Measurements from ENCODE around the gene SGMS2.

Gene SGMS2

GRCh38 chr4:107831140-107831539 is 6.4 kb downstream of the SGMS2 start:
- Histone ChIP-seq H3K27ac (no peak overlapping the region), H3K4me3 (ENCODE audit: low read depth in 1 of 2, low read length in 1 of 2) (no peak overlapping the region), H3K9me3 (no peaks in the 10 kb centered on the region), H3K27me3 (no peaks in the 10 kb centered on the region), H3K4me1 (ENCODE audit: control insufficient read depth in 1 of 2, insufficient read depth in 1 of 2, low read depth in 1 of 2, low read length in 1 of 2) (peaks cover 14 to 46% of the 10 kb centered on the region in 2 experiments), H3K36me3 (no peaks in the 10 kb centered on the region)
- TF ChIP-seq CTCF (IDR thresholded peaks at IDR 0.05) = no peak

GRCh38 chr4:107832275-107832807 is 7.6 kb downstream of the SGMS2 start:
- H3K4me1 ChIP-seq (ENCODE audit: control insufficient read depth in 1 of 2, insufficient read depth in 1 of 2, low read depth in 1 of 2, low read length in 1 of 2) = peaks cover 20 to 50% of the 10 kb centered on the region in 2 experiments
- TF ChIP-seq CTCF (IDR thresholded peaks at IDR 0.05) = no peak
- no peaks in the 10 kb centered on the region for H3K9me3 ChIP-seq
- H3K27ac ChIP-seq = no peak overlapping the region
- H3K27me3 ChIP-seq = no peaks in the 10 kb centered on the region
- H3K4me3 ChIP-seq (ENCODE audit: low read depth in 1 of 2, low read length in 1 of 2) = no peak overlapping the region
- H3K36me3 ChIP-seq = no peaks in the 10 kb centered on the region

GRCh38 chr4:107834241-107834794 is 9.6 kb downstream of the SGMS2 start:
- Histone ChIP-seq H3K4me3 (ENCODE audit: low read depth in 1 of 2, low read length in 1 of 2) (no peak overlapping the region), H3K4me1 (ENCODE audit: control insufficient read depth in 1 of 2, insufficient read depth in 1 of 2, low read depth in 1 of 2, low read length in 1 of 2) (peaks cover 30 to 54% of the 10 kb centered on the region in 2 experiments), H3K27ac (no peak overlapping the region), H3K36me3 (no peaks in the 10 kb centered on the region), H3K27me3 (no peaks in the 10 kb centered on the region), H3K9me3 (no peaks in the 10 kb centered on the region)
- TF ChIP-seq CTCF (IDR thresholded peaks at IDR 0.05) = no peak

GRCh38 chr4:107835406-107835805 is 10.7 kb downstream of the SGMS2 start:
- Histone ChIP-seq H3K27me3 (no peaks in the 10 kb centered on the region), H3K27ac (no peak overlapping the region), H3K4me3 (ENCODE audit: low read depth in 1 of 2, low read length in 1 of 2) (no peak overlapping the region), H3K9me3 (no peaks in the 10 kb centered on the region), H3K4me1 (ENCODE audit: control insufficient read depth in 1 of 2, insufficient read depth in 1 of 2, low read depth in 1 of 2, low read length in 1 of 2) (peaks cover 37 to 62% of the 10 kb centered on the region in 2 experiments), H3K36me3 (no peaks in the 10 kb centered on the region)
- no peak for TF ChIP-seq CTCF (IDR thresholded peaks at IDR 0.05)

- Histone ChIP-seq H3K27me3 (no peaks in the 10 kb centered on the region), H3K4me1 (ENCODE audit: control insufficient read depth in 1 of 2, insufficient read depth in 1 of 2, low read depth in 1 of 2, low read length in 1 of 2) (peaks cover 49 to 73% of the 10 kb centered on the region in 2 experiments), H3K36me3 (no peaks in the 10 kb centered on the region), H3K27ac (peak overlapping the region; percentile 83), H3K4me3 (ENCODE audit: low read depth in 1 of 2, low read length in 1 of 2) (peak overlapping the region in 1 of 2 experiments; percentile 38), H3K9me3 (no peaks in the 10 kb centered on the region)
- no peak for TF ChIP-seq CTCF (IDR thresholded peaks at IDR 0.05)
Measured at GRCh38 chr4:107837317-107837716, 12.6 kb downstream of the SGMS2 start.
